Keratinocyte (primary cell): Measurements from ENCODE around the gene SCGB1A1. TPM values are rescaled to one million over a fixed set of nuclear protein-coding genes. Genes with fewer than 3 reads are reported as not detected.

Experiments
- DNase-seq: peaks from one replicate; pipeline ENCODE4 v3.0.0-alpha.2; 2011; ENCODE audit warnings: low read depth, missing footprints, low spot score
- FAIRE-seq: peaks from 2 replicates; lab custom pipeline; 2011; peaks lifted over from hg19 to GRCh38; lab: Jason Lieb, UNC
- H2AFZ ChIP-seq: 2 replicates; pipeline ENCODE4 v1.6.0; 2012; ENCODE audit warnings: low read length, control low read depth, inconsistent platforms; ENCODE audit not compliant: control insufficient read depth
- H3K27ac ChIP-seq: 2 replicates; pipeline ENCODE4 v1.5.1; 2011; ENCODE audit warnings: low read length; ENCODE audit not compliant: control insufficient read depth, insufficient read depth
- H3K27me3 ChIP-seq: 3 replicates; pipeline ENCODE4 v1.6.0; 2011; ENCODE audit warnings: low read length; ENCODE audit not compliant: control insufficient read depth, insufficient read depth; ENCODE audit errors: extremely low read depth
- H3K36me3 ChIP-seq, 2 experiments: 2 replicates in 1 of 2; 3 replicates in 1 of 2; pipeline ENCODE4 v1.5.1; 2011; ENCODE audit warnings: low read length in 2 of 2, mild to moderate bottlenecking in 1 of 2; ENCODE audit not compliant: control insufficient read depth in 2 of 2, insufficient read depth in 2 of 2; ENCODE audit errors: extremely low read depth in 1 of 2
- H3K4me1 ChIP-seq: 3 replicates; pipeline ENCODE4 v1.5.1; 2011; ENCODE audit warnings: low read length; ENCODE audit not compliant: control insufficient read depth, insufficient read depth; ENCODE audit errors: extremely low read depth
- H3K4me2 ChIP-seq: 3 replicates; pipeline ENCODE4 v1.6.0; 2011; ENCODE audit warnings: low read depth, low read length; ENCODE audit not compliant: control insufficient read depth, insufficient read depth; ENCODE audit errors: extremely low read depth
- H3K4me3 ChIP-seq, 3 experiments: fragments of 200-600 bp in 1 of 3; sonication (generic) in 1 of 3; 2 replicates in 2 of 3; 3 replicates in 1 of 3; pipeline ENCODE4 v1.5.1; 2011 to 2016; ENCODE audit warnings: low read length in 3 of 3, mild to moderate bottlenecking in 3 of 3, control low read depth in 2 of 3, inconsistent platforms in 1 of 3, low read depth in 1 of 3, mixed read lengths in 1 of 3, mixed run types in 1 of 3, moderate library complexity in 1 of 3; ENCODE audit not compliant: control insufficient read depth in 2 of 3, insufficient read depth in 2 of 3; ENCODE audit errors: extremely low read depth in 1 of 3
- H3K79me2 ChIP-seq: 2 replicates; pipeline ENCODE4 v1.6.0; 2012; ENCODE audit warnings: low read length; ENCODE audit not compliant: control insufficient read depth, insufficient read depth
- H3K9ac ChIP-seq: 3 replicates; pipeline ENCODE4 v1.6.0; 2011; ENCODE audit warnings: low read length; ENCODE audit not compliant: control insufficient read depth, insufficient read depth; ENCODE audit errors: extremely low read depth
- H3K9me1 ChIP-seq: 3 replicates; pipeline ENCODE4 v1.6.0; 2011; ENCODE audit warnings: low read length; ENCODE audit not compliant: control insufficient read depth, insufficient read depth; ENCODE audit errors: extremely low read depth
- H3K9me3 ChIP-seq: 2 replicates; pipeline ENCODE4 v1.5.1; 2012; ENCODE audit warnings: low read depth, low read length; ENCODE audit not compliant: control insufficient read depth
- H4K20me1 ChIP-seq: 3 replicates; pipeline ENCODE4 v1.6.0; 2011; ENCODE audit warnings: low read length; ENCODE audit not compliant: control insufficient read depth, insufficient read depth; ENCODE audit errors: extremely low read depth
- CTCF ChIP-seq, 3 experiments: IDR thresholded peaks in 1 of 3; conservative IDR thresholded peaks in 1 of 3; optimal IDR thresholded peaks in 1 of 3; 2 replicates in 2 of 3; 3 replicates in 1 of 3; pipeline versions ENCODE3 to v1.5.1; 2011; ENCODE audit warnings: low read length in 3 of 3, mild to moderate bottlenecking in 3 of 3, moderate library complexity in 2 of 3, control low read depth in 1 of 3, inconsistent platforms in 1 of 3; ENCODE audit not compliant: insufficient read depth in 2 of 3; ENCODE audit errors: extremely low read depth in 1 of 3
- EZH2 ChIP-seq: IDR thresholded peaks from one replicate; pipeline ENCODE4 v1.6.1; 2012; ENCODE audit warnings: inconsistent platforms, mild to moderate bottlenecking, low read length, moderate library complexity
- dilution Hi-C: fragments of 300-500 bp; cut with MboI; formaldehyde crosslinking; loops from one replicate; pipeline ENCODE4 v1.7.0; 2020; ENCODE audit warnings: low sequenced_read_pairs; ENCODE audit not compliant: extremely low pct_ligation_motif_present
- polyA plus RNA-seq, 5 experiments: library from polyadenylated mRNA; depleted of rRNA in 3 of 5; stranded (reverse) in 3 of 5; stranded (forward) in 1 of 5; unstranded in 1 of 5; fragments of >200 nt; gene quantifications; 1 replicate in 1 of 5; 2 replicates in 3 of 5; 3 replicates in 1 of 5; pipeline versions ENCODE4 v1.2.1 to v1.2.3, GENCODE V29; 2011 to 2012; ENCODE audit warnings: missing spikeins in 2 of 5, low read depth in 1 of 5, low replicate concordance in 1 of 5

Gene SCGB1A1
- polyA plus RNA-seq, 1 donor (not counting 4 experiments of a cell fraction or from before 2014, with no cell fraction given): not detected

- Histone ChIP-seq H3K4me2 (no peak overlapping the region), H3K36me3 (no peaks in the 10 kb centered on the region), H3K9me3 (no peaks in the 10 kb centered on the region), H3K4me3 (no peak overlapping the region), H3K4me1 (peaks cover 6% of the 10 kb centered on the region), H3K9me1 (peaks cover 4% of the 10 kb centered on the region), H3K27me3 (no peaks in the 10 kb centered on the region), H3K9ac (no peak overlapping the region), H4K20me1 (no peaks in the 10 kb centered on the region), H3K79me2 (no peaks in the 10 kb centered on the region), H2AFZ (no peak overlapping the region), H3K27ac (no peak overlapping the region)
- dilution Hi-C loops: no loop called here
- no peak for TF ChIP-seq CTCF (optimal IDR thresholded peaks at IDR 0.05 in 1 of 3, IDR thresholded peaks at IDR 0.05 in 1 of 3, conservative IDR thresholded peaks at IDR 0.05 in 1 of 3; ENCODE audit: extremely low read depth in 1 of 3, insufficient read depth in 2 of 3, low read length in 3 of 3)
- no peak for TF ChIP-seq EZH2
- FAIRE-seq (no peak), DNase-seq (no peak)
Measured at GRCh38 chr11:62433141-62433903, 14.5 kb downstream of the SCGB1A1 start.

GRCh38 chr11:62433904-62434276 lies 15.1 kb downstream of the SCGB1A1 start:
- H2AFZ ChIP-seq: no peak overlapping the region
- H3K9me1 ChIP-seq: peaks cover 4% of the 10 kb centered on the region
- no peak overlapping the region for H3K4me3 ChIP-seq
- no peaks in the 10 kb centered on the region for H3K9me3 ChIP-seq
- H3K27ac ChIP-seq: no peak overlapping the region
- FAIRE-seq (no peak), DNase-seq (no peak)
- no peak overlapping the region for H3K4me2 ChIP-seq
- H3K4me1 ChIP-seq: peaks cover 6% of the 10 kb centered on the region
- dilution Hi-C loops: no loop called here
- no peaks in the 10 kb centered on the region for H4K20me1 ChIP-seq
- TF ChIP-seq EZH2: no peak
- no peak for TF ChIP-seq CTCF (optimal IDR thresholded peaks at IDR 0.05 in 1 of 3, IDR thresholded peaks at IDR 0.05 in 1 of 3, conservative IDR thresholded peaks at IDR 0.05 in 1 of 3; ENCODE audit: extremely low read depth in 1 of 3, insufficient read depth in 2 of 3, low read length in 3 of 3)
- H3K36me3 ChIP-seq: no peaks in the 10 kb centered on the region
- H3K79me2 ChIP-seq: no peaks in the 10 kb centered on the region
- H3K9ac ChIP-seq: no peak overlapping the region
- no peaks in the 10 kb centered on the region for H3K27me3 ChIP-seq
